Airway epithelial cell (primary cell): ENCODE data around the gene S100A8. TPM values are rescaled to one million over a fixed set of nuclear protein-coding genes. Genes with fewer than 3 reads are reported as not detected.

Experiments
- total RNA-seq: library from RNA; depleted of rRNA; stranded (reverse); fragments of >200 nt; gene quantifications from 2 replicates; pipeline ENCODE4 v1.2.3, GENCODE V29; 2015

The S100A8 gene
- 1,254 and 1,417 TPM in 2 replicates for total RNA-seq

GRCh38 chr1:153390938-153391710, at the start of gene S100A8:
S100A8 (minus strand) TSS chr1:153391073; CDS start chr1:153390535, 538 bp downstream.

GRCh38 chr1:153415850-153416570, 25.1 kb upstream of the S100A8 start, which contains the start of gene S100A7A:
S100A7A (plus strand) TSS chr1:153416520; CDS start chr1:153418083, 1,563 bp downstream.

DNA sequence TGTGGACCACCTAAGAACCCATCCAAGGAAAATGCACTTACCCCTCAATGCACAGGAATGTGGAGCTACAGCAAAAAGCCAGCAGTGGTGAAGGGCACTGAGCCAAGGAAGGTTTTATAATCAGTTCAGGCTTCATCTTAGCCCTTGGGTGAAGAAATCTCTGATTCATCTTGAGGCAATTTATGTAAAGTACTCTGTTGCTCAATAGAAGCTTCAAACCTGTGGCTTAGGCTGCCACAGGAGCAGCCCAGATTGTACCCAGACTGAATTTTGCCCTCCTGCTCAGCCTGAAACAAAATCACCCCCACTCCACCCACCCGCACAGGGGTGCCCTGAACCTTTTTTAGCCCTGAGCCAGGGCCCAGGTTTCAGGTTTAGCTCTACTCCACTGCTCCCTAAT, 15.4 kb downstream of the S100A8 start, which contains the start of gene S100A12:
Gene S100A12 (minus strand): TSS at position 111 of the 400 bp plus-strand sequence. CDS start 1,029 bp downstream, outside the sequence.

GRCh38 chr1:153357853-153358690, 32.8 kb downstream of the S100A8 start, which contains the start of gene S100A9:
S100A9 (plus strand) TSS chr1:153357854; CDS start chr1:153358284, 430 bp downstream.

DNA sequence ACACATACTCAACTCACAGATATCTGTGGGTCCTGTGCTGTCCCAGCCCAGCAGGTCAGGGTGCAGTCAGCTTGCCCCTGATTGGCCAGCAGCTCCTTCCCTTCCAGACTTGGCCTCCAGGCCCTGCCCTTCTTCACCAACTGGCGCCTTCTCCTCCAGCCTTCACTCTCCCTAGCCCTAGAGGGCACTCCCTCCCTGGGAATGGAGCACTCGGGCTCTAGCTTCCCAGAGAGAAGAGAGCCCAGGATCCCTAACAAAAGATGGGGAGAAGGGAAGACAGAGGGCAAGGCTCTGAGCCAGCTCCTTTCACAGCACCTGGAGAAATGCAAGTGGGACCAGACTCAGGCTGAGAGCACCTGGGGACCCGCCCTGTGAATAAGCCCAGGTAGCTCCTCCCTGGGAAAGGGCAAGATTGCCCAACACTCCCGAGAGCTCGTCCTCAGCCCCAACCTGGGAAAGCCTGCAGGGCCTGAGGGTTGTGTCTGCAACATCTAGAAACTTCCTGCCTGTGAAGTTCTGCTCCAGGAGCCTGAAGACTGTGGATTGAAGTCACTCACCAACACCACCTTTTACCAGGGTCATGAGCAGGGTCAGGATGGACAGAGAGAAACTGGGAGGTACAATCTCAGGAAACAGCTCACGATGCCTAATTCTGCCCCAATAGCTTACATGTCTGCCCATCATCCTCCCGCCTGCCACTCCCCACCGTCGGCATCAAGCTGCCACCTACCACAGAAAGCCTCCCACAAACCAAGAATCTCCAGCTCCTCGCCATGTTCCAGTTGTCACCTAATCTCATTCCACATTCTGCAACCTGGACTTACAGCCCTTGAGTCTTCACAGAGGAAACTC, 42.1 kb downstream of the S100A8 start, which contains the start of gene PGLYRP4:
Gene PGLYRP4 (minus strand): TSS at position 331 of the 852 bp plus-strand sequence. CDS start 909 bp downstream, outside the sequence.

Other genes with a start within 250 kb of the S100A8 start
- not detected in 2 replicates for gene SPRR2G, start 240.2 kb downstream of the S100A8 start, total RNA-seq
- not detected in 2 replicates for gene LELP1, start 187.6 kb downstream of the S100A8 start, total RNA-seq
- gene PRR9, start 173.5 kb downstream of the S100A8 start, total RNA-seq: not detected in 2 replicates
- not detected in 2 replicates for gene LORICRIN, start 131.4 kb downstream of the S100A8 start, total RNA-seq
- gene PGLYRP3, start 78.1 kb downstream of the S100A8 start, total RNA-seq: 2.5 and 6.0 TPM in 2 replicates
- gene PGLYRP4, start 42.2 kb downstream of the S100A8 start, total RNA-seq: 3.5 and 10.7 TPM in 2 replicates
- gene S100A9, start 33.2 kb downstream of the S100A8 start, total RNA-seq: 4,961 and 5,057 TPM in 2 replicates
- 4.7 and 5.3 TPM in 2 replicates for gene S100A12, start 15.5 kb downstream of the S100A8 start, total RNA-seq
- not detected in 2 replicates for gene S100A7A, start 25.4 kb upstream of the S100A8 start, total RNA-seq
- 0.42 and 3.5 TPM in 2 replicates for gene S100A7, start 69.6 kb upstream of the S100A8 start, total RNA-seq
- gene S100A6, start 144.9 kb upstream of the S100A8 start, total RNA-seq: 2,657 and 2,815 TPM in 2 replicates
- gene S100A5, start 149.9 kb upstream of the S100A8 start, total RNA-seq: 0.49 TPM in 1 of 2 replicates, not detected in the other
- gene S100A4, start 154.7 kb upstream of the S100A8 start, total RNA-seq: 45.3 and 57.0 TPM in 2 replicates
- gene S100A3, start 158.2 kb upstream of the S100A8 start, total RNA-seq: 4.6 and 9.0 TPM in 2 replicates
- 5,324 and 7,203 TPM in 2 replicates for gene S100A2, start 174.8 kb upstream of the S100A8 start, total RNA-seq
- gene S100A16, start 222.1 kb upstream of the S100A8 start, total RNA-seq: 1,881 and 1,940 TPM in 2 replicates
- 1,909 and 2,185 TPM in 2 replicates for gene S100A14, start 225.3 kb upstream of the S100A8 start, total RNA-seq
- gene S100A13, start 236.4 kb upstream of the S100A8 start, total RNA-seq: 124 and 160 TPM in 2 replicates
- not detected in 2 replicates for gene S100A1, start 237.4 kb upstream of the S100A8 start, total RNA-seq
- 43.7 and 46.6 TPM in 2 replicates for gene CHTOP, start 243.0 kb upstream of the S100A8 start, total RNA-seq